HepG2 (cell line): ENCODE results near the gene OR1F1. TPM values are rescaled to one million over a fixed set of nuclear protein-coding genes. Genes with fewer than 3 reads are reported as not detected.
A peak's percentile ranks its signal among the peaks of the same experiment; 100 is the strongest.

Source experiments
- ARNT ChIP-seq: fragments of 450-650 bp; IDR thresholded peaks from 2 replicates; pipeline ENCODE4 v1.6.1; 2017
- ATF5 ChIP-seq: sonication (generic); formaldehyde crosslinking; IDR thresholded peaks from 2 replicates; pipeline ENCODE4 v1.4.0; 2020; ENCODE audit warnings: mild to moderate bottlenecking, low read depth, missing genetic modification reagents
- CEBPB ChIP-seq: IDR thresholded peaks from 2 replicates; pipeline ENCODE4 v1.6.1; 2011; ENCODE audit warnings: low read depth, low read length, improper control_type of control experiment, borderline replicate concordance
- NR2F2 ChIP-seq: IDR thresholded peaks from 2 replicates; pipeline ENCODE4 v1.6.1; 2012; ENCODE audit warnings: low read depth, inconsistent platforms, borderline replicate concordance
- SIN3A ChIP-seq: IDR thresholded peaks from 2 replicates; pipeline ENCODE4 v1.6.1; 2011; ENCODE audit warnings: low read depth, mild to moderate bottlenecking, control low read depth, low read length, borderline replicate concordance
- ZBTB7B ChIP-seq: sonication (generic); formaldehyde crosslinking; IDR thresholded peaks from 2 replicates; pipeline ENCODE4 v1.4.0; 2020; ENCODE audit warnings: missing genetic modification reagents
- ZNF646 ChIP-seq: sonication (generic); formaldehyde crosslinking; IDR thresholded peaks from 2 replicates; pipeline ENCODE4 v1.9.0; 2021; ENCODE audit warnings: mild to moderate bottlenecking, missing genetic modification reagents
- ZNF724P ChIP-seq: sonication (generic); formaldehyde crosslinking; IDR thresholded peaks from 2 replicates; pipeline ENCODE4 v1.8.0; 2022; ENCODE audit warnings: missing genetic modification reagents, borderline replicate concordance
- ZNF784 ChIP-seq: sonication (generic); formaldehyde crosslinking; IDR thresholded peaks from 2 replicates; pipeline ENCODE4 v1.5.1; 2020; ENCODE audit warnings: missing genetic modification reagents, mild to moderate bottlenecking, borderline replicate concordance
- polyA plus RNA-seq, 8 experiments: library from polyadenylated mRNA; depleted of rRNA in 3 of 8; stranded (reverse) in 7 of 8; unstranded in 1 of 8; fragments of >200 nt; fragmentation: Illumina TruSeq in 4 of 8; extraction: Trizol in 4 of 8; gene quantifications; 2 replicates each; pipeline versions ENCODE4 v1.2.1 to v1.2.3, GENCODE V29; 2011 to 2016; ENCODE audit warnings: low read depth in 4 of 8, missing spikeins in 1 of 8, mixed read lengths in 1 of 8; ENCODE audit not compliant: insufficient read depth in 1 of 8
- total RNA-seq, 5 experiments: library from RNA; depleted of rRNA; stranded (reverse); fragments of >200 nt; fragmentation: Illumina TruSeq; extraction: Trizol; gene quantifications; 2 replicates each; pipeline ENCODE4 v1.2.3, GENCODE V29; 2016; ENCODE audit warnings: low read depth in 1 of 5
- TF ChIP-seq, protein P1 (sequence below), 2 experiments: fragments of 450-650 bp in 1 of 2; sonication (generic) in 1 of 2; formaldehyde crosslinking in 1 of 2; IDR thresholded peaks; 2 replicates each; pipeline versions ENCODE4 v1.6.1 to v1.8.0; 2016 to 2022; ENCODE audit warnings: antibody characterized with exemption in 1 of 2, mild to moderate bottlenecking in 1 of 2, missing genetic modification reagents in 1 of 2

Gene OR1F1
- total and polyA plus RNA-seq, 2 of the 13 experiments (the other 11 are each of a cell fraction or from before 2014, with no cell fraction given): 0.90 TPM; not detected in 1

DNA sequence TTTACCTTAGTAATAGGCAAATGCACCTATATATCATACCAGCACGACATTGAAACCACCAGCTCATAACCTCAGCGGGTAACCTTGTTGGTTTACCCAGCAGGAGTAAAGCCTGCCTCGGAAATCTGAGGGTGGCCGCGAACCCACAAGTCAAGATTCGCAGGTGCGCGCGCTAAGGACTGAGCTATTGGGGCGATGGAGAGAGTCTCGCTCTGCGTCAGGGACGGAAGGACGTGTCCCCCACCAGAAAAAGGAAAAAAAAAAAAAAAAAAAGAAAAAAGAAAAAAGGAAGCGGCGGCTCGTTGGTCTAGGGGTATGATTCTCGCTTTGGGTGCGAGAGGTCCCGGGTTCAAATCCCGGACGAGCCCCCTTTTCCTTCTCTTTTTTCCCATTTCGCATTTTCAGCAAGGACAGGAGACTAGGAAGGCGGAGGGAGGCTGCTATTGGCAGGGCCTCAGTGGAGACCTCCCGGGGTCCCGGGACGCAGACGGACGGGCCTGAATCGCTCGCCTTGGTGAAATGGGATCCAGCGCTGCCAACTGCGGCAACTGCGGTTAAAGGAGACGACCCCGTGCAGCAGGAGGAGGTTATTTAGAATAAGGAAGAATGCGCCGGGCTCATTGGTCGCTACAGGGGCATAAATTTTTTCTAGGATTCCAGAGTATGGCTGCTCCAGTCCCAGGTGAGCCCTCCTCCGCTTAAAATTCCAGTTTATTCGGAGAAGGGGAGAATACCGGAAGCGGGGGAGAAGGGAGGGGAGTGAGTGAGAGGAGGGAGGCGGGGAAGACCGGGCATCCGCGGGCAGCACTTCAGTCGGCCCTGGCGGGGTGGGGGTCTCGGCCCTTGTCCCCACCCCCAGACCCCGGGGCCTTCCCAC, at the start of gene OR1F1 (continued):
- TF ChIP-seq, protein P1, sequence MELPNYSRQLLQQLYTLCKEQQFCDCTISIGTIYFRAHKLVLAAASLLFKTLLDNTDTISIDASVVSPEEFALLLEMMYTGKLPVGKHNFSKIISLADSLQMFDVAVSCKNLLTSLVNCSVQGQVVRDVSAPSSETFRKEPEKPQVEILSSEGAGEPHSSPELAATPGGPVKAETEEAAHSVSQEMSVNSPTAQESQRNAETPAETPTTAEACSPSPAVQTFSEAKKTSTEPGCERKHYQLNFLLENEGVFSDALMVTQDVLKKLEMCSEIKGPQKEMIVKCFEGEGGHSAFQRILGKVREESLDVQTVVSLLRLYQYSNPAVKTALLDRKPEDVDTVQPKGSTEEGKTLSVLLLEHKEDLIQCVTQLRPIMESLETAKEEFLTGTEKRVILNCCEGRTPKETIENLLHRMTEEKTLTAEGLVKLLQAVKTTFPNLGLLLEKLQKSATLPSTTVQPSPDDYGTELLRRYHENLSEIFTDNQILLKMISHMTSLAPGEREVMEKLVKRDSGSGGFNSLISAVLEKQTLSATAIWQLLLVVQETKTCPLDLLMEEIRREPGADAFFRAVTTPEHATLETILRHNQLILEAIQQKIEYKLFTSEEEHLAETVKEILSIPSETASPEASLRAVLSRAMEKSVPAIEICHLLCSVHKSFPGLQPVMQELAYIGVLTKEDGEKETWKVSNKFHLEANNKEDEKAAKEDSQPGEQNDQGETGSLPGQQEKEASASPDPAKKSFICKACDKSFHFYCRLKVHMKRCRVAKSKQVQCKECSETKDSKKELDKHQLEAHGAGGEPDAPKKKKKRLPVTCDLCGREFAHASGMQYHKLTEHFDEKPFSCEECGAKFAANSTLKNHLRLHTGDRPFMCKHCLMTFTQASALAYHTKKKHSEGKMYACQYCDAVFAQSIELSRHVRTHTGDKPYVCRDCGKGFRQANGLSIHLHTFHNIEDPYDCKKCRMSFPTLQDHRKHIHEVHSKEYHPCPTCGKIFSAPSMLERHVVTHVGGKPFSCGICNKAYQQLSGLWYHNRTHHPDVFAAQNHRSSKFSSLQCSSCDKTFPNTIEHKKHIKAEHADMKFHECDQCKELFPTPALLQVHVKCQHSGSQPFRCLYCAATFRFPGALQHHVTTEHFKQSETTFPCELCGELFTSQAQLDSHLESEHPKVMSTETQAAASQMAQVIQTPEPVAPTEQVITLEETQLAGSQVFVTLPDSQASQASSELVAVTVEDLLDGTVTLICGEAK (IDR thresholded peaks at IDR 0.05): no peak
- TF ChIP-seq, protein P1 (CRISPR knock-in tag; IDR thresholded peaks at IDR 0.05): no peak
- TF ChIP-seq ZNF784 (CRISPR knock-in tag) (no peak), NR2F2 (no peak), ZNF646 (CRISPR knock-in tag) (no peak), ARNT (no peak), ZBTB7B (CRISPR knock-in tag) (0 out of 2 replicates have a peak, but pooled peaks have one; percentile 19), ZNF724P (CRISPR knock-in tag) (no peak), CEBPB (no peak), SIN3A (no peak), ATF5 (no peak)
